DMS 273 (cell line): Measurements from ENCODE around the gene RNF113B.

Source experiments
- DNase-seq: peaks from one replicate; lab custom pipeline; 2025; ENCODE audit not compliant: unreplicated experiment; lab: John Stamatoyannopoulos, UW

Gene RNF113B

GRCh38 chr13:98176777-98177608, at the start of gene RNF113B:
Gene RNF113B (minus strand): TSS chr13:98177269. CDS start chr13:98177236, 33 bp downstream.
- no peak for DNase-seq

GRCh38 chr13:98226496-98226895, 49.4 kb upstream of the RNF113B start:
- no peak for DNase-seq

GRCh38 chr13:98225036-98225940, 48.2 kb upstream of the RNF113B start:
- no peak for DNase-seq

- DNase-seq, result no peak
These were observed 47.5 kb upstream of the RNF113B start for GRCh38 chr13:98224557-98224956.

GRCh38 chr13:98223741-98224140, 46.7 kb upstream of the RNF113B start:
- no peak for DNase-seq

GRCh38 chr13:98222816-98223215, 45.7 kb upstream of the RNF113B start:
- no peak for DNase-seq

GRCh38 chr13:98222081-98222554, 45.0 kb upstream of the RNF113B start:
- DNase-seq, result no peak

GRCh38 chr13:98221234-98221633, 44.2 kb upstream of the RNF113B start:
- DNase-seq, result no peak

GRCh38 chr13:98220271-98220791, 43.3 kb upstream of the RNF113B start:
- no peak for DNase-seq

- no peak for DNase-seq
These were observed 42.6 kb upstream of the RNF113B start for GRCh38 chr13:98219685-98220084.

- DNase-seq, result no peak
These were observed 40.5 kb upstream of the RNF113B start for GRCh38 chr13:98217597-98217996.

- no peak for DNase-seq
These were observed 39.7 kb upstream of the RNF113B start for GRCh38 chr13:98216711-98217285.

- DNase-seq, result peak; percentile 12
These were observed 39.1 kb upstream of the RNF113B start for GRCh38 chr13:98216135-98216565.

- no peak for DNase-seq
These were observed 38.4 kb upstream of the RNF113B start for GRCh38 chr13:98215508-98215907.

- no peak for DNase-seq
These were observed 37.6 kb upstream of the RNF113B start for GRCh38 chr13:98214707-98215106.

GRCh38 chr13:98214008-98214643, 37.1 kb upstream of the RNF113B start:
- DNase-seq, result peak; percentile 72

- no peak for DNase-seq
These were observed 36.3 kb upstream of the RNF113B start for GRCh38 chr13:98213354-98213753.

- DNase-seq, result no peak
These were observed 35.7 kb upstream of the RNF113B start for GRCh38 chr13:98212763-98213162.

- no peak for DNase-seq
These were observed 31.5 kb upstream of the RNF113B start for GRCh38 chr13:98208606-98209005.

GRCh38 chr13:98207416-98207815, 30.3 kb upstream of the RNF113B start:
- DNase-seq, result no peak

GRCh38 chr13:98206946-98207345, 29.9 kb upstream of the RNF113B start:
- DNase-seq, result no peak
